GM12891 (cell line): Measurements from ENCODE around the gene PACS2.

Experiments used
- PAX5 ChIP-seq: IDR thresholded peaks from 2 replicates; pipeline ENCODE4 v1.6.1; 2011; ENCODE audit warnings: low read length, moderate library complexity, mild to moderate bottlenecking; ENCODE audit not compliant: insufficient read depth, severe bottlenecking
- POLR2A ChIP-seq: IDR thresholded peaks from 2 replicates; pipeline ENCODE4 v1.6.1; 2011; ENCODE audit warnings: low read depth, low read length, control low read depth
- POLR2AphosphoS5 ChIP-seq: IDR thresholded peaks from 2 replicates; pipeline ENCODE4 v1.6.1; 2011; ENCODE audit warnings: low read depth, low read length, control low read depth
- POU2F2 ChIP-seq: IDR thresholded peaks from 2 replicates; pipeline ENCODE4 v1.6.1; 2011; ENCODE audit warnings: low read depth, mild to moderate bottlenecking, control low read depth, low read length, moderate library complexity
- SPI1 ChIP-seq: IDR thresholded peaks from 2 replicates; pipeline ENCODE4 v1.6.1; 2011; ENCODE audit warnings: low read depth, low read length, control low read depth
- TAF1 ChIP-seq: IDR thresholded peaks from 2 replicates; pipeline ENCODE4 v1.6.1; 2011; ENCODE audit warnings: low read depth, low read length, control low read depth

DNA sequence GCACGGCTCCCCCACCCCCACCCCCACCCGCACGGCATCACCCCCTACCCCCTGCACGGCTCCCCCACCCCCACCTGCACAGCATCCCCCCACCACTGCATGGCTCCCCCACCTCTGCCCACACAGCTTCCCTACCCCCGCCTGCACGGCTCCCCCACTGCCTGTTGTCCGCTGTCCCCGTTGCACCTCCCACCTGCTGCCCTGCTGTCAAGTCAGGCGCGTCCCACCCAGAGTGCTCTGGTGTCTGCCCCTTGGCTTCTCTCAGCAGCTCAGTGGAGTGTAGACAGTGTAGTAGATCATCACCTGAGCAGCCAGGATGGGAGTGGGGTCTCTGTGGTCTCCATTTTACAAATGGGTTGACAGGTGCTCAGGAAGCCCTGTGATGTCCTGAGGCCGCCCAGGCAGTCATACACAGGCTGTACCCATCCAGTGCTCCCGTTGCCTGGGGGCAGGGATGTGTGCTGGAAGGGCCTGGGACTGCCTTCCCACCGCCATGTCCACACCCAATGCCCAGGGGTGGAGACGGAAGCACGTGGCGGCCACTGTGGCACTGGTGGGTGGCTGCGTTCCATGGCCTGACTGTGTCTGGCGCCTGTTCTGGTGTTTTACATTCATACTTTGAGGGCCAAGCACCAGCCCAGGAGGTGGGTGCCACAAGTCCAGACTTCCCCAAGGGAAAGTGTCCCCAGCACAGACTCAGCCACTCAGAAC is 32.5 kb downstream of the PACS2 start:
- TF ChIP-seq POLR2A (no peak), POLR2AphosphoS5 (no peak), TAF1 (no peak), SPI1 (no peak), PAX5 (no peak), POU2F2 (no peak)
